Vagina (tissue), 2 donors: ENCODE results near the gene AURKA. TPM values are rescaled to one million over a fixed set of nuclear protein-coding genes. Genes with fewer than 3 reads are reported as not detected.

Experiments used
- DNase-seq, 2 donors: peaks; one replicate each; pipeline ENCODE4 v3.0.0-alpha.2; 2017; ENCODE audit errors: extremely low spot score in 2 of 2
- H3K27ac ChIP-seq: fragments of 200-600 bp; sonication (generic); one replicate; pipeline ENCODE4 v1.5.1; 2019
- H3K27me3 ChIP-seq: fragments of 200-600 bp; sonication (generic); one replicate; pipeline ENCODE4 v1.5.1; 2019
- H3K36me3 ChIP-seq, 2 donors: fragments of 200-600 bp; sonication (generic); one replicate each; pipeline ENCODE4 v1.5.1; 2017 to 2019
- H3K4me1 ChIP-seq: fragments of 200-600 bp; sonication (generic); one replicate; pipeline ENCODE4 v1.5.1; 2019
- H3K4me3 ChIP-seq, 2 donors: fragments of 200-600 bp; sonication (generic); 1 replicate in 1 of 2; 2 replicates in 1 of 2; pipeline ENCODE4 v1.5.1; 2016 to 2019
- H3K9me3 ChIP-seq: fragments of 200-600 bp; sonication (generic); one replicate; pipeline ENCODE4 v1.5.1; 2019
- POLR2A ChIP-seq, 2 donors: fragments of 450-650 bp; IDR thresholded peaks; one replicate each; pipeline ENCODE4 v1.6.1; 2017; ENCODE audit warnings: antibody characterized with exemption in 2 of 2, mild to moderate bottlenecking in 2 of 2, moderate library complexity in 2 of 2
- POLR2AphosphoS5 ChIP-seq, 2 donors: sonication (generic); formaldehyde crosslinking; IDR thresholded peaks; one replicate each; pipeline ENCODE4 v1.9.0; 2017; ENCODE audit warnings: antibody characterized with exemption in 2 of 2, mild to moderate bottlenecking in 2 of 2, low read depth in 1 of 2; ENCODE audit not compliant: insufficient read depth in 1 of 2
- intact Hi-C: fragments of 100-400 bp; cut with DNase I; formaldehyde crosslinking; loops from one replicate; pipeline ENCODE4 v1.15.1; 2023
- total RNA-seq: library from RNA; depleted of rRNA; stranded (reverse); fragments of >200 nt; gene quantifications from one replicate; pipeline ENCODE4 v1.2.3, GENCODE V29; 2016
- TF ChIP-seq, protein P1 (sequence below), 3 experiments: fragments of 450-650 bp in 2 of 3; fragments of 200-600 bp in 1 of 3; sonication (generic) in 1 of 3; IDR thresholded peaks; one replicate each; pipeline ENCODE4 v1.5.1; 2017 to 2019; ENCODE audit warnings: antibody characterized with exemption in 3 of 3, mild to moderate bottlenecking in 2 of 3, moderate library complexity in 2 of 3

AURKA gene
- total RNA-seq, 1 donor from 2014 or later, result 2.2 TPM

DNA sequence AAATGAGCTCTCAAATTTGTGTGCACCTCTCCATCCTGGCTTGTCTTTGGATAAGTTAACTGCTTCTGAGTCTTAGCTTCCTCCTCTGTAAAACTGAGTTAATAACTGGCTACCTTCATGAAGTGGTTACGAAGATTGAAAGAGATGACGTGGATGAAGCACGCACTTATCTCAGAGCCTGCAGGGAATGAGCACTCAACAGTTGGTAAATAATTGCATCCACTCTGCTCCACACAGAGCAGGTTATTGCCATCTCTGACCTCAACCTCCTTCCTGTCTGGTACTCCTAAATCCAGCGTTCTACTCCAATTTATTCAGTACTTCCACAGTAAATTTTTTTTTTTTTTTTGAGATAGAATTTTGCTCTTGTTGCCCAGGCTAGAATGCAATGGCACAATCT, 6.9 kb downstream of the AURKA start:
- Histone ChIP-seq H3K36me3 (no peaks in the 10 kb centered on the region), H3K27me3 (no peaks in the 10 kb centered on the region), H3K4me1 (no peaks in the 10 kb centered on the region), H3K4me3 (no peak overlapping the region), H3K9me3 (no peaks in the 10 kb centered on the region), H3K27ac (no peak overlapping the region)
- no peak for TF ChIP-seq POLR2AphosphoS5 (IDR thresholded peaks at IDR 0.05; ENCODE audit: insufficient read depth in 1 of 2, low read depth in 1 of 2)
- no peak for DNase-seq
- intact Hi-C loops, result no loop called here

DNA sequence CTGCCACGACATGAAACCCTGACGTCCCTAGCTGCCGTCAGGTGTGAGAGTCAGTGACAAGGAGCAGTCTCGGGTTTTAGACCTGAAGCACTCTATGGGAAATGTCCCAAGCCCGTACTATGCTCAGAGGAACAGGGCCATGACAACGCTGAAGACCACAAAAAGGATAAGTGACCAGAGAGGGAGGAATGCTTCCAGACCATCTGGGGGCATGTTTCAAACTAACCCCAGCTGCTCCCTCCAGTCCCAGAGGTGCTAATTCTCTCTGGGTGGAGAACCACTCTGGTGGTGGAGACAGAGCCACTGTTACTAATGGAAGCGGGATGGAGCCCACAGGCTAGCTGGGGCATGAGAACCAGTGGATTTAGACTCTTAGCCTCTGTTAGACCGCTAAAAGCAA, 8.7 kb downstream of the AURKA start:
- Histone ChIP-seq H3K27me3 (no peaks in the 10 kb centered on the region), H3K27ac (no peak overlapping the region), H3K36me3 (no peaks in the 10 kb centered on the region), H3K4me1 (no peaks in the 10 kb centered on the region), H3K9me3 (no peaks in the 10 kb centered on the region), H3K4me3 (no peak overlapping the region)
- intact Hi-C loops, result no loop called here
- no peak for TF ChIP-seq POLR2AphosphoS5 (IDR thresholded peaks at IDR 0.05; ENCODE audit: insufficient read depth in 1 of 2, low read depth in 1 of 2)
- TF ChIP-seq, protein P1, sequence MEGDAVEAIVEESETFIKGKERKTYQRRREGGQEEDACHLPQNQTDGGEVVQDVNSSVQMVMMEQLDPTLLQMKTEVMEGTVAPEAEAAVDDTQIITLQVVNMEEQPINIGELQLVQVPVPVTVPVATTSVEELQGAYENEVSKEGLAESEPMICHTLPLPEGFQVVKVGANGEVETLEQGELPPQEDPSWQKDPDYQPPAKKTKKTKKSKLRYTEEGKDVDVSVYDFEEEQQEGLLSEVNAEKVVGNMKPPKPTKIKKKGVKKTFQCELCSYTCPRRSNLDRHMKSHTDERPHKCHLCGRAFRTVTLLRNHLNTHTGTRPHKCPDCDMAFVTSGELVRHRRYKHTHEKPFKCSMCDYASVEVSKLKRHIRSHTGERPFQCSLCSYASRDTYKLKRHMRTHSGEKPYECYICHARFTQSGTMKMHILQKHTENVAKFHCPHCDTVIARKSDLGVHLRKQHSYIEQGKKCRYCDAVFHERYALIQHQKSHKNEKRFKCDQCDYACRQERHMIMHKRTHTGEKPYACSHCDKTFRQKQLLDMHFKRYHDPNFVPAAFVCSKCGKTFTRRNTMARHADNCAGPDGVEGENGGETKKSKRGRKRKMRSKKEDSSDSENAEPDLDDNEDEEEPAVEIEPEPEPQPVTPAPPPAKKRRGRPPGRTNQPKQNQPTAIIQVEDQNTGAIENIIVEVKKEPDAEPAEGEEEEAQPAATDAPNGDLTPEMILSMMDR (IDR thresholded peaks at IDR 0.05), result no peak
- peak in 1 of 2 donors; percentile 72 for DNase-seq

DNA sequence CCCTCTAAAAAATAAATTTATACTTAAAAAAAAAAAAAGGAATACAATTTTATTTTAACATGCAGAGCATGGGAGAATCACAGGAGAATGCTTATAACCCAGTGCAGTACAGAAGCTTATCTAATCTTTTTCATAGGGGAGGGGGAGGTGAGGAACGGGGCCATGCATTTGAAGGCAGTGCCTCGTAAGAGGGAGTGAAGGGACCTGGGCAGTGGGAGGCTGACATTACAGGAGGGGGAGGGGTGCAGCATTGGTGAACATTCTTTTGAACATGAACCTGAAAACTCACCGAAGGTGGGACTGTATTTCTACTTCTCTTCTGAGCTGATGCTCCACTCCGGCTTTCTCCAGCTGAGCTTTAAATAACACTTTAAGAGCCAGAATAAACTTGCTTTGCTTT, 9.3 kb downstream of the AURKA start:
- Histone ChIP-seq H3K36me3 (no peaks in the 10 kb centered on the region), H3K27me3 (no peaks in the 10 kb centered on the region), H3K4me3 (no peak overlapping the region), H3K4me1 (no peaks in the 10 kb centered on the region), H3K27ac (no peak overlapping the region), H3K9me3 (no peaks in the 10 kb centered on the region)
- peak in 1 of 2 donors; percentile 18 for DNase-seq
- intact Hi-C loops, result no loop called here
- no peak for TF ChIP-seq POLR2A (IDR thresholded peaks at IDR 0.05)

DNA sequence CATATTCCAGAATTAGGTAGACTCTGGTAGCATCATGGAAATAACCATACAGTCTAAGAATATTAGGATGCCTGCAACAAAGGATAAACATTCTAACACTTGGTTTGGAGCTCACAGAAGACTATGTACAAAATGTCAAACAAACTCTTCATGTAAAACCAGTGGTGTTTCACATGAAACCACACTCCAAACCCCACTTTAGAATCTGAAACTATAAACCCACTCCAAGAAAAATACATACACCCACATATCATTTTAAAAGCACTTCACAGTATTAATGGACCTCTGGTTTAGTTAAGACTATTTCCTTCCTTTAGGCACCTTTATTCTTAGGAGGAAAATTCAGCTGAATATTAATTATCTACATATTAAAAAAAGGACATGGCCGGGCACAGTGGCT, 10.5 kb downstream of the AURKA start:
- Histone ChIP-seq H3K27ac (no peak overlapping the region), H3K27me3 (no peaks in the 10 kb centered on the region), H3K9me3 (no peaks in the 10 kb centered on the region), H3K36me3 (no peaks in the 10 kb centered on the region), H3K4me1 (no peaks in the 10 kb centered on the region), H3K4me3 (no peak overlapping the region)
- TF ChIP-seq POLR2A (IDR thresholded peaks at IDR 0.05) (no peak), POLR2AphosphoS5 (IDR thresholded peaks at IDR 0.05; ENCODE audit: insufficient read depth in 1 of 2, low read depth in 1 of 2) (no peak)
- TF ChIP-seq, protein P1 (IDR thresholded peaks at IDR 0.05), result no peak
- no peak for DNase-seq
- intact Hi-C loops, result no loop called here

DNA sequence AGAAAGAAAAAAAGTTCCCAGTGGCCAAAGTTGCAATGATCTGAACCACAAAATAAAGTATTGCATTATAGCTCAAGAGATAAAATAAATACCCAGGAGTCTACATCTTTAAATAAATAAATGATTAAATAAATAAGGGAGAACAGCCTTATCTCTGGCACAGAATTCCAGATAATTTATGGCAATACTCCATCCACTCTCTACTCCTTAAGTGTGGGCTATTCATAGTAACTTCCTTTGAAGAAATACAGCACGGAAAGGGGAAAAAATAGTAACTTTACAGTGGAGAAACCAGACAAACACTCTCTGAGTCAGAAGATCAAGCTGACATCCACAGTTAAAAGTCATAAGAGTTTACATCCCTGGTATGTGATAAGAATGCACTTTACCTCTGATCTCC, 11.6 kb downstream of the AURKA start:
- intact Hi-C loops, result no loop called here
- DNase-seq, result no peak
- Histone ChIP-seq H3K27ac (no peak overlapping the region), H3K27me3 (no peaks in the 10 kb centered on the region), H3K4me3 (no peak overlapping the region), H3K36me3 (no peaks in the 10 kb centered on the region), H3K4me1 (no peaks in the 10 kb centered on the region), H3K9me3 (no peaks in the 10 kb centered on the region)
- TF ChIP-seq, protein P1 (IDR thresholded peaks at IDR 0.05), result no peak
- no peak for TF ChIP-seq POLR2AphosphoS5 (IDR thresholded peaks at IDR 0.05; ENCODE audit: insufficient read depth in 1 of 2, low read depth in 1 of 2)
- no peak for TF ChIP-seq POLR2A (IDR thresholded peaks at IDR 0.05)

DNA sequence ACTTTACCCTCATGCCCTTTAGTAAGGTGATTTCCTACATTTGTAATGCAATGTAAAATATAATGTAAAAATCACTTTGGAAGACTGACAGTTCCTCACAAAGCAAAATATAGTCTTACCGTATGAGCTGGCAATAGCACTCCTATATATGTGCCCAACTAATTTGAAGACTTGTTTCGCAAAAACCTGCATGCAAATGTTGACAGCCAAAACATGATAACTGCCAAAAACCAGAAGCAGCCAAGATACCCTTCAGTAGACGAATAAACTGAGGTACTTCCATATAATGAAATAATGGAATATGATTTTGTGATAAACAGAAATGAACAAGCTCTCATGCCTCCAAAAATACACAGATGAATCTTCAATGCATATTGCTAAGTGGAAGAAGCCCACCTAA, 13.6 kb downstream of the AURKA start:
- Histone ChIP-seq H3K4me1 (no peaks in the 10 kb centered on the region), H3K27me3 (no peaks in the 10 kb centered on the region), H3K4me3 (no peak overlapping the region), H3K9me3 (no peaks in the 10 kb centered on the region), H3K27ac (no peak overlapping the region), H3K36me3 (no peaks in the 10 kb centered on the region)
- TF ChIP-seq POLR2A (IDR thresholded peaks at IDR 0.05), result no peak
- TF ChIP-seq, protein P1 (IDR thresholded peaks at IDR 0.05), result no peak
- no peak for TF ChIP-seq POLR2AphosphoS5 (IDR thresholded peaks at IDR 0.05; ENCODE audit: insufficient read depth in 1 of 2, low read depth in 1 of 2)
- intact Hi-C loops, result no loop called here
- DNase-seq, result no peak
